HG02588 (cell line): ENCODE data around the gene HOXA11.

Source experiments
- ATAC-seq: cut with Tn5 transposase; IDR thresholded peaks from one replicate; pipeline ENCODE4 v1.9.1; 2021; ENCODE audit warnings: mild to moderate bottlenecking, moderate library complexity; ENCODE audit not compliant: unreplicated experiment

The HOXA11 gene

GRCh38 chr7:27138472-27138871, 46.6 kb downstream of the HOXA11 start:
- no peak for ATAC-seq

- no peak for ATAC-seq
Observed at GRCh38 chr7:27137640-27138315, 47.3 kb downstream of the HOXA11 start.

DNA sequence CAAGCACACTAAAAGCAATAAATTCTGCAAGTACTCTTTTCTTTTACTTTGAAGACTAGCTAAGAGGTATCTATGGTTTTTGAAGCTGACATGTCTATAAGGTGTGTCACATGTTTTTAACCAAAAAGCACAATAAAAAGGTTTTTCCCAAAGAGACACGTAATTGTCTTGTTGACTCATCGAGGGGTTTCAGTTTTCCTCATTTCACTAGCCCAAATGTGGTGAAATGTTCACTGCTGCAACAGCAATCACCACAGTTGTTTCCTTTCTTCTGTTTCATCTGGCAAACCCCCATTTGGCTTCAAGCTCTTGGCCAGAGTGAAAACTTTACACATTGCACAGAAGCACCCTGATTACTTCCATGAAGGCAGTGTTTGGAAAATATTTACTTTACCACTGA, 50.6 kb downstream of the HOXA11 start:
- no peak for ATAC-seq

DNA sequence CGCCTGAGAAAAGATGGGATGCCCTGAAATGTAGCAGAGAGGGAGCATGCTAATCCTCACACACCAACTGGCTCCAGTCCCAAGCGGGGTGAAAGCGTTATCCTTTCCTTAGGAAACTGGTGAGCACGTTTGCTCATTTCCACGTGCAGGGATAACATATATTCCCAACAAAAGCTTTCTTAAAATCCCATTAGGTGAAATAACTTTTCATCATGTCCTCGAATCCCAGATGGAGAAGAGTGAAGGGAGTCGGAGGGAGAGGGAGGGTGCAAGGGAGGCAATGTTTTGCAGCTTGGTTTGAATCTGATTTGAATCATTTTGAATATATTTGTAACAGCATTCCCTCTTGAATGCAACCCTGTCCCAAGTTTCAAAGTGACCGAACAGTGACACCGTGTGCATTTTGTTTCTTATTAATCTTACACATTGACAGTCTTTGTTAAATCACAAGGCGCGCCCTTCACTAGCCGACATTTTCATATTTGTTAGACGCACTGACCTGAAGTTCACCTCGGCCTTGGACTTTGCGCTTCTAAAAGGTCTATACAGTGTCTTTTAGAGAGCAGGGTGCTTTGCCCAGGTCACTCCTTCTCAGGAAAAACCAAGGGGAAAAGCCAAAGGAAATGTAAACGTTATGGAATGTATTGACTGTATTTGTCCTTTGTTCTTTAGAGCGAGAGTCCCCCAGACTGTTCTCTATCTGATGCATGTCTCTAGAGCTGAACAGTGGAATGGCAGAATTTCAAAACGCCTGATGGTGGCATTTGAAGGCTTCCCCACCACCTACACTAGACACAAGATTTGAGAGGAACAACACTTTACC, 51.4 kb downstream of the HOXA11 start:
- ATAC-seq, result no peak

DNA sequence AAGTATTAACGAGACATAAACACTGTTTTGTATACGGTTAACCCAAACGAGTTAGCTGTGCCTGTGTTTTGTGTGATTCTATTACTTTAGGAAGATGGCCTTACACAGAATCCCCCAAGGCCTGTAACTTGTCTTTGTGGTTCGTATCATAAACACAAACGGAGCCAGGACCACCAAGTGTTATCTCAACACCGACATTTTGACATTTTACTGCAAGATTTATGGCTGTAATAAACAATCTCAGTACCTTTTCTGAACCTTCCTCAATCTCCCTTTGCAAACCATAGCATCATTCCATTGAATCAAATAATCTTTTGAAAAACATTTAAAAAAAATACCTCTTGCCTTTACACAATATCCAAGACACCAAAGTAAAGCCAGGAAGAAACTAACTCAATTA, 52.1 kb downstream of the HOXA11 start:
- no peak for ATAC-seq

DNA sequence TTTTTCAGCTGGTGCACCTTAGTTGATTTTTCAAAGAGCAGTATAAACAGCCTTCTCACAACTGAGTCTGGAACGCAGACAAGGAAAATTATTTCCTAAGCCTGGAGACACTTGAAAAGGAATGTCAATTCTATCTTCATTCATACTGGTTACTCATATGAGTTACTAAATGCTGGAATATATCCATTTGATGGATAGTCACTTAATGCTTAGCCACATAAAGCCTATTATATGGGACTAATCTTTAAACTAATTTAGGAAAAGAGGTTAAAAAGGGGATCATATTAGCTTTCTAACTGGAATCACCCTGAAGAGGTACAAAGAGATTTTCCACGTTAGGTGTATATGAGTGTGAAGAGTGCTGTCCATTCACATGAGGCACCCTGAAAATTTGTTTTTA, 52.8 kb downstream of the HOXA11 start:
- ATAC-seq, result no peak

DNA sequence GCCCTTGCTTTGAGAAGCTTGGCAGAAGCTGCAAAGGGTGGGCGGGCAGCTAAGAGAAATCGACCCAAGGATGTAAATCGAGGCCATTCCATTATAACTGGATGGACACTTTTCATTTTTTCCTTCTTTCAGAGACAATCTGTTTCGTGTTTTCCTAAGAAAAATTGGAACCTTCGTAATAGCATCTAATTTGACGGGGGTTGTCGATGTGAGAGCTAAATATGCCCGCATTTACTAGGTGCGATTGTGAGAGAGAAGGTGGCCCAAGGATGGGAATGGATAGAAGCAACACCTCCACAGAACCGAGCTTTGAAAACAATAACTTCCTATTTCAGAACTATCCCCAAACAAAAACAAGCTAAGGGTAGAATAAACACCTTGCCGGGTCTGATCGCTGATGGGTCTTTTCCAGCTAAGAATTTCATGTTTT, 53.6 kb downstream of the HOXA11 start:
- no peak for ATAC-seq
